ENCODE results near the gene IQCE.
A peak's percentile ranks its signal among the peaks of the same experiment; 100 is the strongest.

Gene IQCE

DNA sequence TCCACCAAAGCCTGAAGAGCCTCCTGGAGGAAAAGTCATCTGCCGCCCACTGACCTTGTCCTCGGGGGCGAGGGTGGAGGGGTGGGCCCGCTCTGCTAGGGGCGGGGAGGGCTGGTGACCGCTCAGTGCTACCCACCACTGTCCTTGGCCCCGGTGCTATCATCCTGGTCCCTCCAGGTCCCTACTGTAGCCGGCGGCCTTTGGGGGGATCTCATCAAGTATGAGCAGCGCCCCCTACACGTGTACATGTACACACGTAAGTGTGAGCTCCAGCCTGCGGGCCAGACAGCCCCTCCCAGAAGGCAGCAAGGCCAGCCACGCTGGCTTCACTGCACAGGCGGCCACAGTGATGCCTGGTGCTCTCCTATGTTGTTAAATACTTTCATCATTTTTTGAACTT, 92.6 kb downstream of the IQCE start:
- DNase-seq = peak; percentile 76

GRCh38 chr7:2651847-2652735, 93.3 kb downstream of the IQCE start:
- DNase-seq = no peak

DNA sequence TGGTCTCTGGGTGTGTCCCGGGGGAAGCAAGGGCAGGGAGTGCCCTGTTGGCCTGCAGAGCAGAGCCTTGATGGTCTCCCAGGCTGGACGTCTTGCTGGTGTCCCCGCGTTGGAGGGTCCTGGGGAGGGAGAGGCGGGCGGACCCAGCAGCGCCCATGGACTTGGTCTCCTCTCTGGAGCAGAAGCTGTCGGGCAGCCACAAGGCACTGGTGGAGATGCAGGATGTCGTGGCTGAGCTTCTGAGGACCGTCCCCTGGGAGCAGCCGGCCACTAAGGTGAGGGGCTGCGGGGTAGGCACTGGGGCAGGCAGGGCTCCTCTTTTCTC, 93.9 kb downstream of the IQCE start:
- DNase-seq = no peak

- DNase-seq = no peak
Measured at GRCh38 chr7:2654059-2654458, 95.3 kb downstream of the IQCE start.

GRCh38 chr7:2655870-2656614, 97.3 kb downstream of the IQCE start:
- DNase-seq = no peak

- no peak for DNase-seq
Measured at GRCh38 chr7:2657208-2657607, 98.4 kb downstream of the IQCE start.

- DNase-seq = no peak
Measured at GRCh38 chr7:2657920-2658671, 99.3 kb downstream of the IQCE start.

GRCh38 chr7:2658941-2659340, 100.2 kb downstream of the IQCE start:
- DNase-seq = no peak

DNA sequence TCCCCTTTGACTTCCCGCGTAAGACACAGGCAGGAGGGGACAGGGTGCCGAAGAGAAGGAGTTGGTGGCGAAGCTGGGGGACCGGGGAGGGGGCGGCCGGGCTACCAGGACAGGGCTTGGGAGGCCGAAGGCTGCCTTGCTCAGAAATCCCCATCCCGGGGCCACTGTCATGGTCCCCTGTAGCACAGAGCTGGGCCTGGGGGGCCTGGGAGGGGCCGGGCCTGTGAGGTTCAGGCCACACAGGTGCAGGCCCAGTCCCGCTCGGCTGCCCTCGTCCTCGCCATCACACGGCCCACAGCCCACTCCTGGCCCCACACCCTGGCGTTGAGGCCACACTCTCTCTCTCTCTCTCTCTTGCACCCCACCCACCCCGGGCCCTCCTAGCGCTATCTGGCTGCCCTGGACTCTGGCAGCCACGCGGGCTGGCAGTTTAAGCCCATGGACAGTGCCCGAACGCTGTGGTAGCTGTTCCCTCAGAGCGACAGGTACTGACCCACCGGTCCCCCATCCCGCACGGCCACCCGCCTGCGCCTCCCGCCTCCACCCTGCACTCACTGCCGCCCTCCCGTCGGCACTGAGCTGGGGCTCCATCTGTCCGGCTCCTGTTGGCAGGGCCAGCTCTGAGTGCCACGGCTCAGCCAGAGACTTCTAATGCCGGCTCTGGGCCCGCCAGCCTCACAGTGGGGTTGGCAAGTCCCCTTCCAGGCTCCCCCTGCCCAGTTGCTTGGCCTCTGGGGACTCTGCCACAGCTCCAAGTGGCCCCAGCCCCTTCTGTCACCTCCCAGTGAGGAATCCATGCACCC, 101.0 kb downstream of the IQCE start:
- no peak for DNase-seq

- DNase-seq = no peak
Measured at GRCh38 chr7:2660359-2661095, 101.7 kb downstream of the IQCE start.

DNA sequence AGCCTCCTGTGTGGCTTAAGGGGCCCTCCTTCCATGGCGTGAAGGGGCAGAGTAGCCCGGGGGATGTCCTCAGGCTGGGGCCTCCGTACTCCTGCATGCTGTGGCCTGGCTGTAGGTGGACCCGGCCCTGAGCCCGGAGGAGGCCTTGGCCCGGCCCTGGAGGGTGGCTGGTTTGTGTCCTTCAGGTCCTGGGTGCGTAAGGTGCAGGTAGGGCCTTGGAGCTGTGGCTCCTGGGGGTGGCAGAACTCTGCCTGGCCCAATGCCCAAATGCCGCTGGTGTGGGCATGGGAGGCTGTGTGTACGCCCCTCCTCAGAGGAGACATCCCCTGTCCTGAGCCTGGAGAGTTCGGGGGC, 102.3 kb downstream of the IQCE start:
- no peak for DNase-seq

DNA sequence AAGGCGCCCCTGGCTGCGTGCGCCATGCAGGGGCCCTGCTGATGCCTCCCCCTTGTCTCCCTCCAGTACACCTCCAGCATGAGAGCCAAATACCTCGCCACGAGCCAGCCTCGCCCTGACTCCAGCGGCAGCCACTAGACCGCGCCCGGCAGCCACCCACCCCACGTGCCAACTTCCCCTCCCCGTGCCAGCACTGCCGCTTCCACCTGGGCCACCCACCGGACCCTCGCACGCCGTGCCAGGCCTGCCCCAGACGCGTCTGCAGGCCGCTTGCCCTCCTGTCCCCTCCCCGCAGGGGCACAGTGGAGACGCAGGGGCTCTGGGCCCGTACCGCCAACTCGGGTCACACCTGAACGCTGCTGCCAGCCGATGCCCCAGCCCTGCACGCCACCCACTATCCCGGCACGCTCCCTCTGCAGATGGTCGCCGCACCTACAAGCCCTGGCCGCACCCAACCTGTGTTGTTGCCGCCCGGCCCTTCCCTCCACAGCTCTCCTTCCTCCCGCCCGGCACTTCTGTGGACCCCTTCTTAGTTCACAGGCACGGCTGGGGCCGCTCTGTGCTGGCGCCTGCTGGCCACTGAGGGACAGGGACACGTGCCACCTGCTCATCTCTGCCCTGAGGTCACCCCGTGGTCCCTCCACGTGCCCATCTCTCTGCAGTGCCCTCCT, 103.0 kb downstream of the IQCE start:
- DNase-seq = no peak

- DNase-seq = no peak
Measured at GRCh38 chr7:2662273-2663120, 103.7 kb downstream of the IQCE start.

DNA sequence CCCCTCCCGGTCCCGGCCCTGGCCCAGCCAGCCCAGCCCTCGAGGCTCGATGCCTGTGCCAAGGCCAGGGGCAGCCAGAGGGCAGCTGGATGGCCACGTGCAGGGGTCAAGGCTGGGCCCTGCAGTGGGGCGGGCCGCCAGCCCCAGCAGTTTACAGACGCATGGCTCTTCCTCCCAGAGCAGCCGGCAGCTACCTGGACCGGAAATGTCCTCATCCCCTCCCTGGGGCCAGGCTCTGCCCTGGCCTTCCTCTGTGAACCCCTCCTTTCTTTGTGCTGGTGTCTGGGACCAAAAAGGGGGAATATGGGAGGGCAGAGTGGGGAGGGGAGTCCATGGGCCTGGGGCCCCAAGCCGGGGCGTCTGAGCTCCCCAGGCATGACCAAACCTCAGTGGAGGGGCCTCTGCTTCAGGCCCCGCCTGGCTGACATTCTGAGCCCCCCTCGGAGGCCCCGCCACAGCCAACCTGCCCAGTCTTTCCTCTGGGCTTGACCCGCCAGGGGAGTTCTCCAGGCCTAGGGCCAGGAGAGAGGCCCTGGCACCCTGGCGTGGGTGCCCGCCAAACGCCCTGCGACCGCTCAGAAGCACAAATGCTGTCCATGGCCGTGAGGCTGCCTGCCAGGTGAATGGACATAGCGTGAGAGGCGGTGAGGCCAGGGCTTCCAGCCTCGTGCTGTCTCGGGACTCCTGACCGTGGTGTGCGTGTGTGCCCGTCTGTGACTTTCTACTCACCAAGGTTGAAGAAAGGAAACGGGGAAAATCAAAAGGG, 104.5 kb downstream of the IQCE start:
- no peak for DNase-seq

DNA sequence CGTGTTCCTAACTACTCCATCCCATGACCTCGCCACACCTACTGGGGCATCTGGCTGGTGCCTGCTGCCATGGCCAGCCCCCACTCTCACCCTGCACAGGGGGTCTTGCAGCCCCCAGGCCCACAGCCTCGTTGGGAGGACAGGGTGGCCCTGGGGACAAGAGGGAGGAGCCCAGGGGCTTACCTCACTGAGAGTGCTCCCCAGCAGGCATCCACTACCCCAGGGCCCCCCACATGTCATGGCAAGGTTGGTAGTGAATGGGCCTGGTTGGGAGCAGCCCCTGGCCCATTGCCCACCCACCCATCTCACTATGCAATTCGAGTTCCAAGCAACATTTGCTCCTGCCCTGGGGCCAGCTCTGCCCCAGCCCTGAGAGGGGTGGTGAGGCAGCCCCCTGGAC, 105.2 kb downstream of the IQCE start:
- no peak for DNase-seq

All from NCI-H82 (cell line).